ENCODE measurements around the gene PIGU.

PIGU gene

GRCh38 chr20:34553366-34553867 lies 123.5 kb downstream of the PIGU start:
- H3K4me3 ChIP-seq (ENCODE audit: low read depth, low read length), result no peak overlapping the region
- H3K27me3 ChIP-seq, result no peaks in the 10 kb centered on the region
- no peaks in the 10 kb centered on the region for H3K36me3 ChIP-seq
- H3K4me1 ChIP-seq, result no peaks in the 10 kb centered on the region
- no peak for TF ChIP-seq CTCF (IDR thresholded peaks at IDR 0.05; ENCODE audit: low read depth, low read length)
- no peaks in the 10 kb centered on the region for H3K9me3 ChIP-seq
- no peak for DNase-seq

- Histone ChIP-seq H3K4me1 (no peaks in the 10 kb centered on the region), H3K27me3 (no peaks in the 10 kb centered on the region), H3K36me3 (no peaks in the 10 kb centered on the region), H3K4me3 (ENCODE audit: low read depth, low read length) (no peak overlapping the region), H3K9me3 (no peaks in the 10 kb centered on the region)
- TF ChIP-seq CTCF (IDR thresholded peaks at IDR 0.05; ENCODE audit: low read depth, low read length), result no peak
- DNase-seq, result no peak
Observed at GRCh38 chr20:34552569-34552968, 124.3 kb downstream of the PIGU start.

GRCh38 chr20:34549929-34550305 lies 127.0 kb downstream of the PIGU start:
- Histone ChIP-seq H3K4me3 (ENCODE audit: low read depth, low read length) (no peak overlapping the region), H3K36me3 (no peaks in the 10 kb centered on the region), H3K4me1 (no peaks in the 10 kb centered on the region), H3K27me3 (no peaks in the 10 kb centered on the region), H3K9me3 (no peaks in the 10 kb centered on the region)
- no peak for DNase-seq
- no peak for TF ChIP-seq CTCF (IDR thresholded peaks at IDR 0.05; ENCODE audit: low read depth, low read length)

GRCh38 chr20:34549291-34549928 lies 127.5 kb downstream of the PIGU start:
- TF ChIP-seq CTCF (IDR thresholded peaks at IDR 0.05; ENCODE audit: low read depth, low read length), result no peak
- no peak for DNase-seq
- Histone ChIP-seq H3K4me3 (ENCODE audit: low read depth, low read length) (no peak overlapping the region), H3K4me1 (no peaks in the 10 kb centered on the region), H3K27me3 (no peaks in the 10 kb centered on the region), H3K9me3 (no peaks in the 10 kb centered on the region), H3K36me3 (no peaks in the 10 kb centered on the region)

GRCh38 chr20:34547844-34548613 lies 128.9 kb downstream of the PIGU start:
- no peaks in the 10 kb centered on the region for H3K4me1 ChIP-seq
- H3K27me3 ChIP-seq, result no peaks in the 10 kb centered on the region
- no peak for DNase-seq
- H3K36me3 ChIP-seq, result no peaks in the 10 kb centered on the region
- no peak overlapping the region for H3K4me3 ChIP-seq (ENCODE audit: low read depth, low read length)
- no peaks in the 10 kb centered on the region for H3K9me3 ChIP-seq
- TF ChIP-seq CTCF (IDR thresholded peaks at IDR 0.05; ENCODE audit: low read depth, low read length), result no peak

- Histone ChIP-seq H3K4me3 (ENCODE audit: low read depth, low read length) (no peak overlapping the region), H3K27me3 (no peaks in the 10 kb centered on the region), H3K9me3 (no peaks in the 10 kb centered on the region), H3K36me3 (no peaks in the 10 kb centered on the region), H3K4me1 (no peaks in the 10 kb centered on the region)
- TF ChIP-seq CTCF (IDR thresholded peaks at IDR 0.05; ENCODE audit: low read depth, low read length), result no peak
- no peak for DNase-seq
Observed at GRCh38 chr20:34546751-34547181, 130.1 kb downstream of the PIGU start.

Data from BE2C (cell line).